IgD-negative memory B cell (primary cell): ENCODE data around the gene AIRE. TPM values are rescaled to one million over a fixed set of nuclear protein-coding genes. Genes with fewer than 3 reads are reported as not detected.
"Not testable (repeated sequence)": the region's sequence is repeated elsewhere in the genome, so short reads cannot be mapped to it uniquely, and the experiment has no call there.

Source experiments
- H3K27ac Mint-ChIP-seq, 3 donors: one replicate each; pipeline ENCODE4 v1.8.0; 2020 to 2022; ENCODE audit warnings: mild to moderate bottlenecking in 3 of 3, mixed read lengths in 3 of 3, moderate library complexity in 1 of 3
- H3K27me3 Mint-ChIP-seq: one replicate; pipeline ENCODE4 v1.8.0; 2021; ENCODE audit warnings: mixed read lengths
- H3K36me3 Mint-ChIP-seq: one replicate; pipeline ENCODE4 v1.8.0; 2020; ENCODE audit warnings: mild to moderate bottlenecking, mixed read lengths
- H3K4me1 Mint-ChIP-seq, 3 donors: one replicate each; pipeline ENCODE4 v1.8.0; 2020 to 2022; ENCODE audit warnings: mixed read lengths in 3 of 3, mild to moderate bottlenecking in 1 of 3
- H3K4me3 Mint-ChIP-seq, 4 donors: one replicate each; pipeline ENCODE4 v1.8.0; 2020 to 2022; ENCODE audit warnings: mild to moderate bottlenecking in 4 of 4, mixed read lengths in 4 of 4, moderate library complexity in 3 of 4
- H3K9me3 Mint-ChIP-seq, 3 donors: one replicate each; pipeline ENCODE4 v1.8.0; 2020 to 2021; ENCODE audit warnings: mixed read lengths in 3 of 3, mild to moderate bottlenecking in 1 of 3
- polyA plus RNA-seq: library from polyadenylated mRNA; unstranded; fragments of 300-500 nt; fragmentation: Illumina TruSeq; gene quantifications from one replicate; pipeline ENCODE4 v1.2.3, GENCODE V29; 2021

AIRE gene
- polyA plus RNA-seq, 1 donor from 2014 or later, result 0.45 TPM

- H3K4me1 Mint-ChIP-seq, result peaks cover 10 to 17% (median 13%) of the 10 kb centered on the region in 3 donors
These were observed 52.5 kb downstream of the AIRE start for GRCh38 chr21:44337941-44338895.

GRCh38 chr21:44338971-44339910 lies 53.6 kb downstream of the AIRE start, which contains the start of gene CFAP410:
CFAP410 (minus strand) TSS chr21:44339390; CDS start chr21:44339194, 196 bp downstream.
- peaks cover 10 to 17% (median 13%) of the 10 kb centered on the region in 3 donors for H3K4me1 Mint-ChIP-seq
- no peaks in the 10 kb centered on the region for H3K9me3 Mint-ChIP-seq
- H3K36me3 Mint-ChIP-seq, result no peaks in the 10 kb centered on the region
- peak within 1 kb of the TSS; percentile 87 to 99 (median 94) for H3K4me3 Mint-ChIP-seq
- H3K27me3 Mint-ChIP-seq, result no peaks in the 10 kb centered on the region
- H3K27ac Mint-ChIP-seq, result peak within 1 kb of the TSS; percentile 98 to 100 (median 98)

More at GRCh38 chr21:44337941-44338895, 52.5 kb downstream of the AIRE start:
- Mint-ChIP-seq H3K27me3 (no peaks in the 10 kb centered on the region), H3K27ac (peak overlapping the region; percentile 3 to 98 (median 89)), H3K9me3 (no peaks in the 10 kb centered on the region), H3K36me3 (no peaks in the 10 kb centered on the region), H3K4me3 (peak overlapping the region in 3 of 4 donors; percentile 63 to 95 (median 72))

- Mint-ChIP-seq H3K4me1 (peaks cover 13 to 17% (median 13%) of the 10 kb centered on the region in 3 donors), H3K4me3 (peak overlapping the region in 2 of 4 donors; percentile 51 to 99), H3K27ac (peak overlapping the region in 2 of 3 donors; percentile 35 to 59)
- not testable (repeated sequence) for H3K36me3 Mint-ChIP-seq, H3K27me3 Mint-ChIP-seq, H3K9me3 Mint-ChIP-seq
These were observed 56.2 kb downstream of the AIRE start for GRCh38 chr21:44341726-44342458.

- not testable (repeated sequence) for H3K36me3 Mint-ChIP-seq, H3K9me3 Mint-ChIP-seq, H3K27me3 Mint-ChIP-seq
- peak overlapping the region in 1 of 3 donors; percentile 62 for H3K27ac Mint-ChIP-seq
- peak overlapping the region in 1 of 4 donors; percentile 67 for H3K4me3 Mint-ChIP-seq
- peaks cover 8 to 12% (median 10%) of the 10 kb centered on the region in 3 donors for H3K4me1 Mint-ChIP-seq
These were observed 57.3 kb downstream of the AIRE start for GRCh38 chr21:44342981-44343380.

GRCh38 chr21:44344541-44345183 lies 59.0 kb downstream of the AIRE start:
- peaks cover 4 to 9% (median 7%) of the 10 kb centered on the region in 3 donors for H3K4me1 Mint-ChIP-seq
- no peak overlapping the region for H3K27ac Mint-ChIP-seq
- H3K36me3 Mint-ChIP-seq, result no peaks in the 10 kb centered on the region
- peaks cover 14% of the 10 kb centered on the region for H3K27me3 Mint-ChIP-seq
- no peaks in the 10 kb centered on the region for H3K9me3 Mint-ChIP-seq
- H3K4me3 Mint-ChIP-seq, result no peak overlapping the region

GRCh38 chr21:44345495-44345894 lies 59.8 kb downstream of the AIRE start:
- peaks cover 14% of the 10 kb centered on the region for H3K27me3 Mint-ChIP-seq
- H3K4me3 Mint-ChIP-seq, result peak overlapping the region in 1 of 4 donors; percentile 40
- peak overlapping the region in 1 of 3 donors; percentile 64 for H3K27ac Mint-ChIP-seq
- no peaks in the 10 kb centered on the region for H3K36me3 Mint-ChIP-seq
- H3K9me3 Mint-ChIP-seq, result no peaks in the 10 kb centered on the region
- H3K4me1 Mint-ChIP-seq, result peaks cover under 1 to 3% (median 3%) of the 10 kb centered on the region in 3 donors

- Mint-ChIP-seq H3K9me3 (no peaks in the 10 kb centered on the region), H3K27me3 (peaks cover 19% of the 10 kb centered on the region), H3K4me1 (peaks cover 0 to 7% (median 5%) of the 10 kb centered on the region in 3 donors), H3K27ac (no peak overlapping the region), H3K4me3 (no peak overlapping the region), H3K36me3 (no peaks in the 10 kb centered on the region)
These were observed 62.3 kb downstream of the AIRE start for GRCh38 chr21:44347911-44348451.

Other genes with a start within 250 kb of the AIRE start
- 12.2 TPM for gene PWP2, start 178.5 kb upstream of the AIRE start, polyA plus RNA-seq
- 55.2 TPM for gene GATD3, start 152.2 kb upstream of the AIRE start, polyA plus RNA-seq
- 8.5 TPM for gene ICOSLG, start 44.9 kb upstream of the AIRE start, polyA plus RNA-seq
- gene DNMT3L, start 24.0 kb upstream of the AIRE start, polyA plus RNA-seq, result not detected
- gene PFKL, start 14.2 kb downstream of the AIRE start, polyA plus RNA-seq, result 130 TPM
- 36.4 TPM for gene CFAP410, start 53.5 kb downstream of the AIRE start, polyA plus RNA-seq
- 5.1 TPM for gene TRPM2, start 67.7 kb downstream of the AIRE start, polyA plus RNA-seq
- gene LRRC3, start 169.6 kb downstream of the AIRE start, polyA plus RNA-seq, result 0.14 TPM